OCI-LY3 (cell line): Measurements from ENCODE around the gene AGPAT3.

Experiments
- H2AFZ ChIP-seq: fragments of 200-600, 300-600 bp; shearing (Covaris generic); 2 replicates; pipeline ENCODE4 v1.6.0; 2014; ENCODE audit warnings: antibody characterized with exemption, low read depth, low read length
- H3K27ac ChIP-seq: fragments of 200-600, 300-600 bp; sonication (generic); 2 replicates; pipeline ENCODE4 v1.5.1; 2014; ENCODE audit warnings: mild to moderate bottlenecking, low read length, moderate library complexity, mixed read lengths
- H3K27me3 ChIP-seq: fragments of 200-600, 300-600 bp; sonication (generic); 2 replicates; pipeline ENCODE4 v1.6.1; 2014; ENCODE audit warnings: low read depth, low read length, mixed read lengths
- H3K36me3 ChIP-seq: fragments of 200-600, 300-600 bp; sonication (generic); replicated peaks from 2 replicates; pipeline ENCODE3; 2014; ENCODE audit warnings: low read depth, low read length, mixed read lengths
- H3K4me1 ChIP-seq: fragments of 300-600, 200-600 bp; sonication (generic); 2 replicates; pipeline ENCODE4 v1.6.1; 2014; ENCODE audit warnings: low read length, mixed read lengths
- H3K4me2 ChIP-seq: fragments of 200-600, 300-600 bp; sonication (generic); 2 replicates; pipeline ENCODE4 v1.6.1; 2014; ENCODE audit warnings: low read length, mixed read lengths
- H3K4me3 ChIP-seq: fragments of 300-600, 200-600 bp; sonication (generic); 2 replicates; pipeline ENCODE4 v1.5.1; 2014; ENCODE audit warnings: antibody characterized with exemption, mild to moderate bottlenecking, low read length, moderate library complexity
- H3K79me2 ChIP-seq: fragments of 300-600, 200-600 bp; shearing (Covaris generic); 2 replicates; pipeline ENCODE4 v1.6.1; 2014; ENCODE audit warnings: mild to moderate bottlenecking, low read length, mixed read lengths
- H3K9ac ChIP-seq: fragments of 300-600, 200-600 bp; shearing (Covaris generic); 2 replicates; pipeline ENCODE4 v1.6.0; 2014; ENCODE audit warnings: mild to moderate bottlenecking, low read length, moderate library complexity
- H3K9me3 ChIP-seq: fragments of 200-600, 300-600 bp; shearing (Covaris generic); 2 replicates; pipeline ENCODE4 v1.6.1; 2014; ENCODE audit warnings: low read length, mixed read lengths; ENCODE audit not compliant: insufficient read depth
- H4K20me1 ChIP-seq: fragments of 200-600, 300-600 bp; sonication (generic); 2 replicates; pipeline ENCODE4 v1.6.1; 2016; ENCODE audit warnings: low read length, mixed read lengths; ENCODE audit not compliant: insufficient read depth
- EZH2phosphoT487 ChIP-seq: fragments of 200-600 bp; shearing (Covaris generic); IDR thresholded peaks from 2 replicates; pipeline ENCODE4 v1.6.1; 2018; ENCODE audit warnings: antibody characterized with exemption, mixed run types, low read depth
- TF ChIP-seq, protein P1 (sequence below): fragments of 200-600, 300-600 bp; sonication (generic); IDR thresholded peaks from 2 replicates; pipeline ENCODE4 v1.5.1; 2014; ENCODE audit warnings: antibody characterized with exemption, low read length, low read depth

Gene AGPAT3

DNA sequence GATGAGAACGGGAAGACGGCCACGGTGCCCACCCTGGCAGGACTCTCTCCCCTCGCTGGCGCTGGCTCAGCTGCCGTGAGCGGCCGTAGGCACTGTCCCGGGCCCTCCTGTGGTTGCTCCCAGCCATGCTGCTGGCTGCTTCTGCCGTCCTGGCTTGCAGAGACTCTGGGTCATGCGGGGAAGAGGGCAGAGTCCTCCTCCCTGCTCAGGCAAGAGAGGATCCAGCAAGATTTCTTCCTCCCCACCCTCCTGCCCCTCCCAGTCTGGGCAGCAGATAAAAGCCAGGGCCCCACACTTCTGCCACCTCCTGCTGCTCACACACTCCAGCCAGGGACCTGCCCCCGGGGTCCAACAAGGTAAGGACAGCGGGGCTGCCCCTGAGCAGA, 60.1 kb downstream of the AGPAT3 start:
- no peak overlapping the region for H2AFZ ChIP-seq
- H3K27ac ChIP-seq = no peak overlapping the region
- H3K4me2 ChIP-seq = no peak overlapping the region
- H3K9me3 ChIP-seq = no peaks in the 10 kb centered on the region
- H4K20me1 ChIP-seq = peaks cover 35% of the 10 kb centered on the region
- peaks cover 3% of the 10 kb centered on the region for H3K36me3 ChIP-seq
- no peak overlapping the region for H3K9ac ChIP-seq
- peaks cover 13% of the 10 kb centered on the region for H3K4me1 ChIP-seq
- H3K27me3 ChIP-seq = no peaks in the 10 kb centered on the region
- H3K4me3 ChIP-seq = no peak overlapping the region
- TF ChIP-seq EZH2phosphoT487 = no peak
- TF ChIP-seq, protein P1, sequence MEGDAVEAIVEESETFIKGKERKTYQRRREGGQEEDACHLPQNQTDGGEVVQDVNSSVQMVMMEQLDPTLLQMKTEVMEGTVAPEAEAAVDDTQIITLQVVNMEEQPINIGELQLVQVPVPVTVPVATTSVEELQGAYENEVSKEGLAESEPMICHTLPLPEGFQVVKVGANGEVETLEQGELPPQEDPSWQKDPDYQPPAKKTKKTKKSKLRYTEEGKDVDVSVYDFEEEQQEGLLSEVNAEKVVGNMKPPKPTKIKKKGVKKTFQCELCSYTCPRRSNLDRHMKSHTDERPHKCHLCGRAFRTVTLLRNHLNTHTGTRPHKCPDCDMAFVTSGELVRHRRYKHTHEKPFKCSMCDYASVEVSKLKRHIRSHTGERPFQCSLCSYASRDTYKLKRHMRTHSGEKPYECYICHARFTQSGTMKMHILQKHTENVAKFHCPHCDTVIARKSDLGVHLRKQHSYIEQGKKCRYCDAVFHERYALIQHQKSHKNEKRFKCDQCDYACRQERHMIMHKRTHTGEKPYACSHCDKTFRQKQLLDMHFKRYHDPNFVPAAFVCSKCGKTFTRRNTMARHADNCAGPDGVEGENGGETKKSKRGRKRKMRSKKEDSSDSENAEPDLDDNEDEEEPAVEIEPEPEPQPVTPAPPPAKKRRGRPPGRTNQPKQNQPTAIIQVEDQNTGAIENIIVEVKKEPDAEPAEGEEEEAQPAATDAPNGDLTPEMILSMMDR = no peak
- H3K79me2 ChIP-seq = peaks cover 48% of the 10 kb centered on the region

DNA sequence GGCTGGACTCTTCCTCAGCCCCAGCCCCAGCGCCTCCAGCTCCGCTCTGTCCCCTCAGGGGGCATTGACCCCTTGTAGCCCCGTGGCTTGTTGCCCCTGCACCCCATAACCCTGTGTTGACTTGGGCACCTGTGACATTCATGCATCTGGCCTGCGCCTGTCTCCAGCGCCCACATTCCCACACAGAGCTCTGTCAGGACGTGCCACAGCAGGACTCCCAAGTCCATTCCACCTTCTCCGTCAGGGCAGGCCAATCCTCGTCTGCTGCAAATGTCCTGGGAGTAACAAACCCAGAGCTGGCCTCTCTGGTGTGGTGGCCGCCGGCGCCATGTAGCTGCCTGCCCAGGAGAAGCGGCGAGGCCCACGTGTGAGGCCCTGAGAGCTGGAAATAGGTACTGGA, 60.6 kb downstream of the AGPAT3 start:
- no peak overlapping the region for H3K4me2 ChIP-seq
- H3K9ac ChIP-seq = no peak overlapping the region
- peaks cover 31% of the 10 kb centered on the region for H4K20me1 ChIP-seq
- peaks cover 44% of the 10 kb centered on the region for H3K79me2 ChIP-seq
- no peak for TF ChIP-seq EZH2phosphoT487
- TF ChIP-seq, protein P1 = no peak
- H2AFZ ChIP-seq = no peak overlapping the region
- H3K27ac ChIP-seq = no peak overlapping the region
- H3K4me3 ChIP-seq = no peak overlapping the region
- H3K36me3 ChIP-seq = peaks cover 3% of the 10 kb centered on the region
- H3K27me3 ChIP-seq = no peaks in the 10 kb centered on the region
- no peaks in the 10 kb centered on the region for H3K9me3 ChIP-seq
- peaks cover 13% of the 10 kb centered on the region for H3K4me1 ChIP-seq

DNA sequence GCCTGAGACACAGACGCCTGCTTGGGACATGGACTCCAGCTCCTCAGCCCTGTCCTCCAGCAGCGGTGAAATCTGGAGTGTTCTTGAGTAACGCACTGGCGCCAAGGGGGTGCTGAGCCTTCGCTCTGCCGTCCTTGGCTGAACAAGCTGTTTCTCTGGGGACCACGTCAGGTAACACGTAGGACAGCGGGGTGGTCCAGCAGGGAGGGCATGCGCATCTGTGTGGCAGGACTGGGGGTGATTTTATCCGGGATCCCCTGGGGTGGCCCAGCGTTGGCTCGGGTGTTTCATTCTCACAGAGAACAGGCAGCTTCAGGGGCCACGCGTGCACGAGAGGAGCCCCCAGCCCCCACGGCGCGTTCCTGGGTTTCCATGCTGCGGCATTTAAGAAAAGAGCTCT, 61.2 kb downstream of the AGPAT3 start:
- Histone ChIP-seq H3K79me2 (peaks cover 38% of the 10 kb centered on the region), H3K4me2 (no peak overlapping the region)
- TF ChIP-seq, protein P1 = no peak
- TF ChIP-seq EZH2phosphoT487 = no peak

DNA sequence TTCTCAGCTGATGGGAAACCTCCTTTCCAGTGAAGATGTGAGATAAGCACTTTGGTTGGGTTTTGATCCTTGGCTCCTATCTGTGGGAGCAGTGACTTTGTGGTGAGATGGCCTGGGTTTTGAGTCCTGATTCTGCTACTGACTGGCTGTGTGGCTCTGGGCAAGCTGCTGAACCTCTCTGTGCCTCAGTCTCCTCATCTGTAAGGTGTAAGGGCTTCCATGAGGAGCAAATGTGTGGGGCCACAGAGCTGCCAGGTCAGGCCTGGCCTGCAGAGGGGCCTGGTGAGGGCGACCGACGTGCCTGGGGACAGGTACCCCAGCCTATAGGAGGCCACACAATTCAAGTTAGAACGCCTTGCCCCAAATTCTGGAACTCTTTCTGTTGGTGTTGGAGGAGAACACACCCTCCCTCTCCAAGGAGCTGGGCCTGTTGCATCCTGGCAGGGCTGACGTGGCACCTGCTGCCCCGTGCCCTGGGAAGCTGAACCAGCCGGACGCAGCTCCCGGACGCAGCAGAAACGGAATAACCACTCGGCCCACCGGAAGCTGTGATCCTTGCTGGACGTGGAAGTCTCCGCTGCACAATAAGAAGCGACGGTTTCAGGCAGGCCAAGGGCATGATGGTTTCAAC, 62.7 kb downstream of the AGPAT3 start:
- peaks cover 36% of the 10 kb centered on the region for H3K79me2 ChIP-seq
- peaks cover 7% of the 10 kb centered on the region for H3K36me3 ChIP-seq
- no peak overlapping the region for H3K4me2 ChIP-seq
- H3K4me3 ChIP-seq = no peak overlapping the region
- H4K20me1 ChIP-seq = peaks cover 13% of the 10 kb centered on the region
- no peaks in the 10 kb centered on the region for H3K4me1 ChIP-seq
- H3K9ac ChIP-seq = no peak overlapping the region
- H3K9me3 ChIP-seq = no peaks in the 10 kb centered on the region
- TF ChIP-seq EZH2phosphoT487 = no peak
- TF ChIP-seq, protein P1 = no peak
- H3K27me3 ChIP-seq = no peaks in the 10 kb centered on the region
- H2AFZ ChIP-seq = no peak overlapping the region
- no peak overlapping the region for H3K27ac ChIP-seq

More for the DNA sequence above, 61.2 kb downstream of the AGPAT3 start:
- Histone ChIP-seq H3K9ac (no peak overlapping the region), H2AFZ (no peak overlapping the region), H3K4me3 (no peak overlapping the region), H3K36me3 (peaks cover 3% of the 10 kb centered on the region), H3K9me3 (no peaks in the 10 kb centered on the region), H4K20me1 (peaks cover 27% of the 10 kb centered on the region), H3K4me1 (peaks cover 10% of the 10 kb centered on the region), H3K27me3 (no peaks in the 10 kb centered on the region), H3K27ac (no peak overlapping the region)
